AG08396 (cell line): ENCODE results near the gene MED10.
"Not testable (repeated sequence)": the region's sequence is repeated elsewhere in the genome, so short reads cannot be mapped to it uniquely, and the experiment has no call there.

ENCODE experiments used
- DNase-seq: peaks from one replicate; pipeline ENCODE4 v3.0.0; 2012; ENCODE audit warnings: low spot score, mixed read lengths

The MED10 gene

DNA sequence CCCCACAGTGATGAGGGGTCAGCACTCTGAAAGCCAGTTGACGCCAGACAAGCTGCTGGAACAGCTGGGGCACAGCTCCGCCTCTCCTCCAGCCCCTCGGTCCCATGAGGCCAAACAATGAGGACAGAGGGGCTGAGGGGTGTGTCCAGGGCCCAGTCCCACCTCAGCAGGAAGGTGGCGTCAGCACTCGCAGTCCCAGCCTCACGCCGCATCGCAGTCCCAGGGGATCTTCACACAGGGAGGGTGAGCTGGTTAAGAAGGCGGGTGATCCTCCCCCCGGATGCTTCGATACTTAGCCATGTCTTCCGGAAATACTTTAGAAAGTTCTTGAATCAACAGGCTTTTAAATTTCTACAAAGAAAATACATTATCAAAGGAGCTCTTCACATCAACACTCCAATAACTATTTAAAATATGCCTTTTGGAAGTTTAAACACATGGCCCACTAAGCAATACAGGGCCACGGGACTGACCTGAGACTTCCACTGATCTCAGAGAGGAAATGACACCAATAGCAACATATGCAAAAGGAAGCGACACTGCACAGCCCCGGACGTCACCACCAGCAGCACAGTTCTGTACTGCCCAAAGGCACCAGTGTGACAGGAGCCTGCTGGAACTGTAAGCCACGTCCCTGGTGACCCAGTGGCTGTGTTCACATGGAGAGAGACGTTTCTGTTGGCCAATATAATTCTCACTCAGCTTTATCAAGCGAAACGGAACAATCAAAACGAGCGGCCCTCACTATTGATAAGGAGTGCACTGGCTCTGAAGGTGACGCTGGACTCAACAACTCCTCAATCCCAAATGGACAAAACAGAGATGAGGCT lies 5.9 kb downstream of the MED10 start:
- no peak for DNase-seq

- no peak for DNase-seq
Measured at GRCh38 chr5:6371079-6371810, 7.1 kb downstream of the MED10 start.

DNA sequence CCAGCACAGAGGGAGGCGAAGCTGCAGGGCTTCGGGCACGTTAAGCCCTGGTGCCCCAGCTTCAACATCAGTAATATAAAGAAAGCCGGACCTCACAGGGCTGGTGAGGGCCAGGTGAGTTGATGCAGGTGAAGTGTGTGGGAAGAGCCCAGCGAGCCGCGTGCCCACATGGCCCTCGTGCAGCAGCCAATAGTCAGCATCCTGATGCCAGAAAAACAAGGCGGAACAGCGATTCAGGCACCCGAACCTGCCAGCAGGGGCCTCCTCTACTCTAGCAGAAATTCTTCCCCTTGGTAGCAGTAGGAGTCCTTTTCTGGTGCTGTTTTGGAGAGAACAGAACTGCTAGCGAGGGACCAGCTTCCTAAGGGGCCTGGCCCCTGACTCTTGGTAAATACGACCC lies 7.8 kb downstream of the MED10 start:
- DNase-seq, result no peak

GRCh38 chr5:6365977-6366590 lies 12.3 kb downstream of the MED10 start:
- no peak for DNase-seq

GRCh38 chr5:6365142-6365976 lies 13.0 kb downstream of the MED10 start:
- DNase-seq, result peak; percentile 62

DNA sequence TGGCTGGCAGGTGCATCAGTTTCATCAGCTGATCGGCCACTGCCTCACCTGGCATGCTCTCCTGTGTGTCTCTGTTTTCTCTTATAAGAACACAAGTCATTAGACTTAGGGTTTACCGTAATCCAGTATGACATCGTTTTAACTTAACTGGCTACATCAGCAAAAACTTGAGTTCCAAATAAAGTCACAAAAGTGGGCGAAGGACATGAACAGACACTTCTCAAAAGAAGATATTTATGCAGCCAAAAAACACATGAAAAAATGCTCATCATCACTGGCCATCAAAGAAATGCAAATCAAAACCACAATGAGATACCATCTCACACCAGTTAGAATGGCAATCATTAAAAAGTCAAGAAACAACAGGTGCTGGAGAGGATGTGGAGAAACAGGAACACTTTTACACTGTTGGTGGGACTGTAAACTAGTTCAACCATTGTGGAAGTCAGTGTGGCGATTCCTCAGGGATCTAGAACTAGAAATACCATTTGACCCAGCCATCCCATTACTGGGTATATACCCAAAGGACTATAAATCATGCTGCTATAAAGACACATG lies 14.8 kb downstream of the MED10 start:
- not testable (repeated sequence) for DNase-seq

GRCh38 chr5:6362846-6363245 lies 15.5 kb downstream of the MED10 start:
- DNase-seq, result no peak

- DNase-seq, result no peak
Measured at GRCh38 chr5:6361101-6361500, 17.2 kb downstream of the MED10 start.

GRCh38 chr5:6360323-6361072 lies 17.8 kb downstream of the MED10 start:
- DNase-seq, result no peak

DNA sequence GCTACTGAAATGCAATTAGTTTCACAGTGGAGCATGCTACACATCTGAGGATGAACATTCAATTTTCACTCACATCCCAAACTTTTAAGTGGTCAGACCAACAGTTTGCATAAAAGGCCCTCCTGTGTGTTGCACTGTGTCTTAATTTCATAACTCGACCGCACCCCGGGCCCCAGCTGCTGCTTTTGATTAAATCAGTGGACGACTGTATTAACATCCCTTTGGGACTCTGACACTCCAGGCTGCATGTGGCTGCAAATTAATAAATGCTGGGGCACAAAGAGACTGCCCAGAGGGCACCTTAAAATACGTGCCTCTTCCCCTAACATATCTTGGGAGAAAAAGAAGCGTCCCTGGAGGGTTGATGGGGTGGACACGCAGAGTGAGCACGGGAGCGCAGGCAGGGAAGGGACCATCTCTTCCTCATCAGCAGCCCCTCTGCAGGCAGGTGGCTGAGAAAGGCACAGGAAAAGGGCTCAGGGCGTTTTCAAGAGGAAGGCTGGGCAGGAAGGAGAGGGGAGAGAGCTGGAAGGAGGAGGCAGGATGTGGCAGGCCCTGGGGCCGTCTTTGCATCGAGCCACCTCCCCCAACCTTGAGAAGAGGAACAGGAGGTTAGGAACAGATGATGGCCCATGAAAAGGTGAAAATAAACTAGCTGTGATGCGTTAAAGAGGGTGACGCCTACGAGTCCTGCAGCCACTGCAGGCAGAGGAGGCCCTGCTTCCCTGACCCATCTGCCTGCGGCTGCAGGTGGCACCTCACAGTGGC lies 18.6 kb downstream of the MED10 start:
- DNase-seq, result no peak

- DNase-seq, result no peak
Measured at GRCh38 chr5:6358434-6358820, 19.9 kb downstream of the MED10 start.

- not testable (repeated sequence) for DNase-seq
Measured at GRCh38 chr5:6357817-6358433, 20.4 kb downstream of the MED10 start.

GRCh38 chr5:6356578-6357164 lies 21.7 kb downstream of the MED10 start:
- DNase-seq, result no peak

- DNase-seq, result no peak
Measured at GRCh38 chr5:6355294-6355693, 23.1 kb downstream of the MED10 start.

GRCh38 chr5:6354848-6355247 lies 23.5 kb downstream of the MED10 start:
- DNase-seq, result no peak

DNA sequence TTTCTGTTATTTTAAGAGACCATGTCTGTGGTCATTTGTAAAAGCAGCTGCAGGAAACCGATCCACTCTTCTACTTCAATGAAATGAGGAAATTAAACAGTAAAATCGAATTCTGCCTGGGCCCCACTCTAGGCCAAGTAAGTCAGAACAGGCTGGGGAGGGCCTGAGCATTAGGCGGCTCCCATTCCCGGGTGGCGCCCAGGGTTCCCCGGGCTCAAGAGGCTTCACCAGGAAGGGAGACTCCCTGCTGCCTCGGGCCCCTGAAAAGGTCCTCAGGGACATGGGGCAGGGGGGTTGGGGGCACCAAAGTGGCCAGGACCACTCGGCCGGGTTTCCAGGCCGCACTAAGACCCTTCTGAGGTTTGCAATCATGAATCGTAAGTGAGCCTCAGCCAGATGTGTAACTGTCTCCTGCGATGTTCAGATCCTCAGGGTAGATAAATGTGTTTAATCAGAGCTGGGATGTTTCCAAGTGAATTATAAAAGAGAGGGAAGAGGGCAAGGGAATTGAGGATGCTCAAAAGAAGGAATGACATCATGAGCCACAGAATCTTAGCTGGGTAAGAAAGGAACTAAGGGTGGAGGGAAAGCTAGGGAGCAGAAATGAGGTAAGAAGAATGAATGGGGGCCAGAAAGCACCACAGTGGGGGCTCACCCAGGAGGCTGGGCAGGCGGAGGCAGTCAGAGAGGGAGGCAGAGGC lies 24.6 kb downstream of the MED10 start:
- DNase-seq, result no peak

DNA sequence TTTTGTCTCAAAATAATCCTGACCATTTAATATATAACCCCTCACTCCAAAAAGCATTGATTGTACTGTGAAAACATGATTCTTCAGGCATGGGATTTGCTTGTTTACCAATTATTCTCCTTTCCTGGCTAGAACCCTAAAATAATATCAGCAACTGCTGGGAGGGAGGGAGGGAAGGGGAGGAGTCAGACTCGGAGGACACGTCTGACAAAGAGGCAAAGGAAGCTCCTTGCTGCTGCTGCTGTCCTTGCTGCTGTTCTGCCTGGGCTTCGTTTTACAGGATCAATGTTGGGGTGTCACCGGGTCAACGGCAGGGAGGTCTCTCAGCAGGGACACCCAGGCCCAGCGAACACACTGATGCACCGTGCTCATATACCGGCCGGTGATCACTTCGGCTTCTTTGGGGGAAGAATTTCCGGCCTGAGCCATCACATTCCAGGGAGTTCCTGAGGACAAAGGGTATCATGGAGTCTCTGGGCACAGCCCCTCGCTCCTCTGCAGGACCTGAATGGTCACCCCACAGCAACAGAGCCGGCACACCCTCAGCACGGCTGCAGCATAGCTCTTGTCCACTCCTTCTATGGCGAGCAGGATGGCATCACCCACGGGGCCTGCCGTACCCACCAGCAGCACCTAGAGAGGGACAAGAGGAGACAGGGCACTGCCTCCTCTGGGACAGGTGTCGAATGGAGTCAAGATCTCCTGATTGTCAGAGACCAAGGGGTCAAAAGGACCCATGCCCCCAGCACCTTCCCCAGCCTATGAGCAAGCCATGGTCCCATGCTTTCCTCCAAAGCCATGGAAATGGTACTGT lies 27.9 kb downstream of the MED10 start:
- DNase-seq, result no peak

- DNase-seq, result no peak
Measured at GRCh38 chr5:6349387-6349786, 29.0 kb downstream of the MED10 start.
